ENCODE measurements around the gene PDZD2. TPM values are rescaled to one million over a fixed set of nuclear protein-coding genes. Genes with fewer than 3 reads are reported as not detected.
A peak's percentile ranks its signal among the peaks of the same experiment; 100 is the strongest.

PDZD2 gene
- total and polyA plus RNA-seq, 2 experiments from 2014 or later, result 8.3 to 16.9 TPM

DNA sequence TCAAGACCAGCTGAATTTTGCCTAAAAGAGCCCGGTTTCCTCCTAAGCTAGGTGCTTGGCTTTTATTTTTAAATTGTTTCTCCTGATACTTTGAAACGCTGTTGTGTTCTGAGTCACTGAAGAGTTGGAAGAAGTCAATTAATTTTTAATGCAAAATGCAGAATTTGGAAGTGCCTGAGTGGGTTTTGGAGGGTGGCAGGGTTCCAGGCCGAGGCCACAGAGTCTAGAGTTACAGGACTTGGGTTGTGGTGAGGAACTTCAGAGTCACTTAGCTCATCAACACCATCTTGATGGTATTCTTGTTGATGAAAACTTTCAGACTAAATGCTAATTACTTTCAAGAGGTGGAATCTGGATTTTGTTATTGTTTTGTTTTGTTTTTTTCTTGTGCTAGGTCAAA lies 130.6 kb downstream of the PDZD2 start:
- no peaks in the 10 kb centered on the region for H3F3A ChIP-seq (replicated peaks; ENCODE audit: low read depth)
- TF ChIP-seq EZH2 (IDR thresholded peaks at IDR 0.05; ENCODE audit: low read depth, unreplicated experiment), result no peak
- no peak for TF ChIP-seq STAT1 (IDR thresholded peaks at IDR 0.05; ENCODE audit: unreplicated experiment)
- TF ChIP-seq, protein P1, sequence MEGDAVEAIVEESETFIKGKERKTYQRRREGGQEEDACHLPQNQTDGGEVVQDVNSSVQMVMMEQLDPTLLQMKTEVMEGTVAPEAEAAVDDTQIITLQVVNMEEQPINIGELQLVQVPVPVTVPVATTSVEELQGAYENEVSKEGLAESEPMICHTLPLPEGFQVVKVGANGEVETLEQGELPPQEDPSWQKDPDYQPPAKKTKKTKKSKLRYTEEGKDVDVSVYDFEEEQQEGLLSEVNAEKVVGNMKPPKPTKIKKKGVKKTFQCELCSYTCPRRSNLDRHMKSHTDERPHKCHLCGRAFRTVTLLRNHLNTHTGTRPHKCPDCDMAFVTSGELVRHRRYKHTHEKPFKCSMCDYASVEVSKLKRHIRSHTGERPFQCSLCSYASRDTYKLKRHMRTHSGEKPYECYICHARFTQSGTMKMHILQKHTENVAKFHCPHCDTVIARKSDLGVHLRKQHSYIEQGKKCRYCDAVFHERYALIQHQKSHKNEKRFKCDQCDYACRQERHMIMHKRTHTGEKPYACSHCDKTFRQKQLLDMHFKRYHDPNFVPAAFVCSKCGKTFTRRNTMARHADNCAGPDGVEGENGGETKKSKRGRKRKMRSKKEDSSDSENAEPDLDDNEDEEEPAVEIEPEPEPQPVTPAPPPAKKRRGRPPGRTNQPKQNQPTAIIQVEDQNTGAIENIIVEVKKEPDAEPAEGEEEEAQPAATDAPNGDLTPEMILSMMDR (conservative IDR thresholded peaks at IDR 0.05; ENCODE audit: low read depth in 2 of 2), result no peak
- no peak for TF ChIP-seq CREB1 (CRISPR knock-in tag; IDR thresholded peaks at IDR 0.05; ENCODE audit: low read depth)
- TF ChIP-seq JUNB (IDR thresholded peaks at IDR 0.05; ENCODE audit: unreplicated experiment), result no peak
- TF ChIP-seq, protein P2, sequence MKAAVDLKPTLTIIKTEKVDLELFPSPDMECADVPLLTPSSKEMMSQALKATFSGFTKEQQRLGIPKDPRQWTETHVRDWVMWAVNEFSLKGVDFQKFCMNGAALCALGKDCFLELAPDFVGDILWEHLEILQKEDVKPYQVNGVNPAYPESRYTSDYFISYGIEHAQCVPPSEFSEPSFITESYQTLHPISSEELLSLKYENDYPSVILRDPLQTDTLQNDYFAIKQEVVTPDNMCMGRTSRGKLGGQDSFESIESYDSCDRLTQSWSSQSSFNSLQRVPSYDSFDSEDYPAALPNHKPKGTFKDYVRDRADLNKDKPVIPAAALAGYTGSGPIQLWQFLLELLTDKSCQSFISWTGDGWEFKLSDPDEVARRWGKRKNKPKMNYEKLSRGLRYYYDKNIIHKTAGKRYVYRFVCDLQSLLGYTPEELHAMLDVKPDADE (IDR thresholded peaks at IDR 0.05), result no peak

DNA sequence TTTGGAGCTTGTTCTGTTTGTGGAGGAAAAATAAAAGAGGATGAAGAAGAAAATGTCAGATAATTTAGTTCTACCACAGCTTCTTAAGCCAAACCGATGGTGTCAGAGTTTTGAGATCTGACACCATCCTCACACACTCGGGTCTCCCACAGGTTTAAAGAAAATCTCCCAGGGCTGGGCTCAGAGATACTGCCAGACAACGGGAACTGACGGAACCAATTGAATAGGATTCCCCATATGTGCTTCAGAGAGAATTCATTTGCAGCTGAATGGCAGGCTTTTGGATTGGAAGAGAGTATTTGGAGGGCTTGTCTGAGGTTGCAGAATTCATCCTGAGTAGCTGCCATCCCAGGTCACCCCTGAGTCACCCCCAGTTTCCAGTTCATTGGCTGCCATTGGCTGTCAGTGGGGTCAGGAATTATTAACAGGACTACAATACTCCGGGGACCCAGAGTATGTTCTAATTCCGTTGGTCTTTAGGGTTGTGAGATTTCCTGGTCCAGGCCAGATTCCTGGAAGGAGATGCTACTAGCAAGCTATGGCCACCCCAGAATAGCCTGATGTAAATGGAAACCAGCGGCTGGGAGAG lies 131.3 kb downstream of the PDZD2 start:
- no peak overlapping the region; the same call in 1 of the 2 replicates for H3K4me2 ChIP-seq
- H3K27ac Mint-ChIP-seq, result no peak overlapping the region
- TF ChIP-seq ZNF114 (CRISPR knock-in tag; IDR thresholded peaks at IDR 0.05), result no peak
- no peak for TF ChIP-seq NANOG (IDR thresholded peaks at IDR 0.05; ENCODE audit: borderline replicate concordance)
- TF ChIP-seq STAT1 (IDR thresholded peaks at IDR 0.05; ENCODE audit: unreplicated experiment), result no peak
- no peak for TF ChIP-seq CREB1 (CRISPR knock-in tag; IDR thresholded peaks at IDR 0.05; ENCODE audit: low read depth)
- TF ChIP-seq EZH2phosphoT487 (IDR thresholded peaks at IDR 0.05; ENCODE audit: unreplicated experiment), result no peak
- TF ChIP-seq POLR2AphosphoS5 (IDR thresholded peaks at IDR 0.05; ENCODE audit: low read depth), result no peak
- no peak for TF ChIP-seq EZH2 (IDR thresholded peaks at IDR 0.05; ENCODE audit: low read depth, unreplicated experiment)
- TF ChIP-seq, protein P2 (IDR thresholded peaks at IDR 0.05), result no peak
- no peak for TF ChIP-seq JUNB (IDR thresholded peaks at IDR 0.05; ENCODE audit: unreplicated experiment)

More for the DNA sequence above, 130.6 kb downstream of the PDZD2 start:
- peaks cover 5% of the 10 kb centered on the region; the same call in 1 of the 2 replicates for H3K9me2 ChIP-seq (ENCODE audit: insufficient read depth)
- H3K4me2 ChIP-seq, result no peak overlapping the region
- H3K27ac ChIP-seq (ENCODE audit: low read depth), result peak overlapping the region; percentile 21; the same call in 1 of the 2 replicates
- H3K27me3 ChIP-seq (ENCODE audit: insufficient read depth), result no peaks in the 10 kb centered on the region
- H3K36me3 ChIP-seq (ENCODE audit: insufficient read depth), result no peaks in the 10 kb centered on the region; the same call in 1 of the 2 replicates
- DNase-seq (ENCODE audit: low spot score) (no peak), ATAC-seq (no peak)
- Mint-ChIP-seq H3K9me3 (peaks cover 17% of the 10 kb centered on the region; the same call in 2 of the 3 replicates), H3K27me3 (ENCODE audit: insufficient read depth, low read depth, poor library complexity) (peaks cover 2% of the 10 kb centered on the region), H3K4me1 (peaks cover 27% of the 10 kb centered on the region), H3K27ac (no peak overlapping the region), H3K36me3 (ENCODE audit: low read depth) (peaks cover 4% of the 10 kb centered on the region; the same call in 2 of the 3 replicates), H3K4me3 (no peak overlapping the region)
- no peaks in the 10 kb centered on the region for H3K79me2 ChIP-seq (replicated peaks; ENCODE audit: insufficient read depth)
- no peaks in the 10 kb centered on the region for H4K20me1 ChIP-seq (replicated peaks; ENCODE audit: insufficient read depth)
- peaks cover 15% of the 10 kb centered on the region for H3K4me1 ChIP-seq (ENCODE audit: insufficient read depth)
- no peak overlapping the region for H2AFZ ChIP-seq
- H3K4me3 ChIP-seq, result no peak overlapping the region

More for the DNA sequence above, 131.3 kb downstream of the PDZD2 start:
- H3K4me1 ChIP-seq (ENCODE audit: insufficient read depth), result peaks cover 15% of the 10 kb centered on the region
- no peaks in the 10 kb centered on the region for H3K79me2 ChIP-seq (replicated peaks; ENCODE audit: insufficient read depth)
- no peak overlapping the region for H3K4me3 ChIP-seq
- H3K27ac ChIP-seq (ENCODE audit: low read depth), result peak overlapping the region; percentile 21; the same call in 1 of the 2 replicates
- no peak overlapping the region for H2AFZ ChIP-seq
- peaks cover 11% of the 10 kb centered on the region for H3K36me3 Mint-ChIP-seq (ENCODE audit: low read depth)
- peaks cover 24% of the 10 kb centered on the region for H3K9me3 Mint-ChIP-seq
- H3K27me3 ChIP-seq (ENCODE audit: insufficient read depth), result no peaks in the 10 kb centered on the region
- DNase-seq (ENCODE audit: low spot score) (peak; percentile 47), ATAC-seq (peak; percentile 90)
- H3K36me3 ChIP-seq (ENCODE audit: insufficient read depth), result no peaks in the 10 kb centered on the region; the same call in 1 of the 2 replicates
- H4K20me1 ChIP-seq (replicated peaks; ENCODE audit: insufficient read depth), result no peaks in the 10 kb centered on the region
- H3K4me1 Mint-ChIP-seq, result peaks cover 27% of the 10 kb centered on the region
- no peak overlapping the region for H3K4me3 Mint-ChIP-seq
- H3K27me3 Mint-ChIP-seq (ENCODE audit: insufficient read depth, low read depth, poor library complexity), result peaks cover 2% of the 10 kb centered on the region
- no peaks in the 10 kb centered on the region for H3F3A ChIP-seq (replicated peaks; ENCODE audit: low read depth)
- peaks cover 5% of the 10 kb centered on the region; the same call in 1 of the 2 replicates for H3K9me2 ChIP-seq (ENCODE audit: insufficient read depth)

Measured in GM23338 (cell line).